ENCODE measurements around the gene KLRC1.
"Not testable (repeated sequence)": the region's sequence is repeated elsewhere in the genome, so short reads cannot be mapped to it uniquely, and the experiment has no call there.

The KLRC1 gene

DNA sequence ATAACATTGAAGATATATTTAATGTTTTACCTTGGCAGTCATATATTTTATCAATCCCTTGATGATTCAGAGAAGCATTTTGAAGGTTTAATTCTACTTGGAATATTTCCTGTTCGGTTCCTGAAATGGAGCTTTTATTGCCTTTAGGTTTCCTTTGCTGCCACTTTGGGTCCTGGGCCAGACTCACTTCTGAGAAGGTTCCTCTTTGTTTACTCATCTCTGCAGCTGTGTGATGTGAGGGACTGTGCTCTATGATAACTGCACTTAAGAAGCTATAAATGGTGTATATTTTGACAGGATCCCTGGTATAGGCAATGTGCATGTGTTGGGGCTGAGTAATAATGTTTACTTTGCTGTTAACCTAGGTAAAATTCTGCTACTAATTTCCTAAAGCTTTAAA, 32.8 kb downstream of the KLRC1 start, which contains the start of gene KLRC3:
Gene KLRC3 (minus strand): TSS at position 262 of the 400 bp plus-strand sequence. CDS start 45 bp downstream, at position 217.
- not testable (repeated sequence) for DNase-seq

DNA sequence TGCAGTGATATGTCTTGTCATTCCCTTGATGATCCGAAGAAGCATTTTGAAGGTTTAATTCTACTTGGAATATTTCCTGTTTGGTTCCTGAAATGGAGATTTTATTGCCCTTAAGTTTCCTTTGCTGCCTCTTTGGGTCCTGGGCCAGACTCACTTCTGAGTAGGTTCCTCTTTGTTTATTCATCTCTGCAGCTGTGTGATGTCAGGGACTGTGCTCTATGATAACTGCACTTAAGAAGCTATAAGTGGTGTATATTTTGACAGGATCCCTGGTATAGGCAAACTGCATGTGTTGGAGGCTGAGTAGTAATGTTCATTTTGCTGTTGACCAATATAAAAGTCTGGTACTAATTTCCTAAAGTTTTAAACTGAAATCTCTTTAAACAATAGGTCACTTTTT, 43.8 kb downstream of the KLRC1 start, which contains the start of gene KLRC4:
Gene KLRC4 (minus strand): TSS at position 366 of the 400 bp plus-strand sequence. CDS start 182 bp downstream, at position 184.
- no peak for DNase-seq

DNA sequence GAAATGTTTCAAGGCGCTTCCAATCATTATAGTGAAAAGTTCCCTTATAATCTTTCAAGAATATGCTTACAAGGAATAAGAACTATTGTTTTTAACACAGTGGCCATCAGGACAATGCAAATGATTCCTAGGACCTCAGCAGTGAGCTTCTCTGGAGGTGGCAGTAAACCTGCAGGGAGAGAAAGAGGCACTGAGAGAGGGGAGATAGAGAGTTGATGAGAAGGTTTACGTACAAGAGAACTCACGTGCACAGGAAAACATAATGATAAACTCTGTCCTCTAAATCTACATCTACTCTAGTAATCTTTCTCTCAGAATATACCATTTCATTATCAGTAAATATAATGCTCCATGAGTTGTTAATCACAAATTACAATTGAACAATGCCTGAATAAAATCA, 44.3 kb downstream of the KLRC1 start:
- DNase-seq = no peak

DNA sequence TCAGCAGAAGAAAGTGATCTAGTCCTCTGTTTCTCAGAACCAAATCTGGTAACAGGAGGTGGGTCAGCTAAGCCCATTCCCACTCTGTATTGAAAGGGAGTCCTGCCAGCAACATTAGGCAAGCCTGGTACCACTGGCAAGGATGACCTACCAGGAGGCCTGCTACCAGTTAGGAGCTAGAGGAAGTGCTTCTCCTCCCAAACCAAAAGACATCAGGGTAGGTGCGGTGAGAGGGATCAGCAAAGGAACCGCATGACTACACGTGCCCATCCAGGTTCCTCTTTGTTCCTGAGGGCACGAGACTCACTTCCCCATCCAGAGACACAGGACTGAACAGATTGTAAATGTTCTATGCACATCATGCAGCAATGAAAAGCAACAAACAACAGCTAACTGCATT, 46.5 kb downstream of the KLRC1 start:
- DNase-seq = no peak

DNA sequence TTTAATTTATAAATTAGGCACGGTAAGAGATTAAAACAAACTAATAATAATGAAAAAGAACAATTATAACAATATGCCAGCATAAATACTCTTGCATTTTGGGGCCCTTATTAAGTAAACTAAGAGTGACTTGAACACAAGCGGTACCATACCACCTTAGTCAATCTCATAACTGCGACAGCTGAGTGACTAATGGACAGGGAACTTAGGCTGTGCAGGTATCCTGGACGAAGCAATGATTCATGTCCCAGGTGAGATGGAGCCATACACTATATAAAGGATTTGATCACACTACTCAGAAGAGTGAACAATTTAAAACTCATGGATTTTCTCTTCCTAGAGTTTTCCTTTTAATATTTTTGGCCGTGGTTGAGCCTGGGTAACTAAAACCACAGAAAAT, 47.9 kb downstream of the KLRC1 start:
- DNase-seq = no peak

DNA sequence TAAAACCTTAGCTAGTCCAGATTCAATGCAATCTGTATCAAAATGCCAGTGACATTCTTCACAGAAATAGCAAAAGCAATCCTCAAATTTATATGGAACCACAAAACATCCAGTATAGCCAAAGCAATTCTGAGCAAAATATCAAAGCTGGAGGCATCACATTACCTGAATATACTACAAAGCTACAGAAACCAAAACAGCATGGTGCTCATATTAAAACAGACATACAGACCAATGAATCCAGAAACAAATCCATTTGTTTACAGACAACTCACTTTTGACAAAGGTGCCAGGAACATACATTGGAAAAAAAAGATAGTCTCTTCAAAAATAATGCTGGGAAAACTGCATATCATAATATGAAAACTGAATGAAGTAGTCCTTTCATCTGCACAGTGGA, 48.4 kb downstream of the KLRC1 start:
- DNase-seq = no peak

DNA sequence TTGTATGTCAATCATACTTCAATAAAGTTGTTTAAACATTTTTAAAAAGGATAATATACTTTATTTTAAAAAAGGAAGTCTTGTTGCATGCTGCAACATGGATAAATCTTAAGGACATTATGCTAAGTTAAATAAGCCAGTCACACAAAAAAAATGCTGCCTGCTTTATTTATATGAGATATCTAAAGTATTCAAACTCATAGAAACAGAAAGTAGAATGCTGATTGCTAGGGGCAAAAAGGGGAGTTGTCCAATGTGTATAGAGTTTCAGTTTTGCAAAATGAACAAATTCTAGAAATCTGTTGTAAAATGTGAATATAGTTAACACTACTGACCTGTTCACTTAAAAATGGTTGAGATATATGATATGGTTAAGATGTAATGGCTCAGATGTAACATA, 52.3 kb downstream of the KLRC1 start:
- no peak for DNase-seq

DNA sequence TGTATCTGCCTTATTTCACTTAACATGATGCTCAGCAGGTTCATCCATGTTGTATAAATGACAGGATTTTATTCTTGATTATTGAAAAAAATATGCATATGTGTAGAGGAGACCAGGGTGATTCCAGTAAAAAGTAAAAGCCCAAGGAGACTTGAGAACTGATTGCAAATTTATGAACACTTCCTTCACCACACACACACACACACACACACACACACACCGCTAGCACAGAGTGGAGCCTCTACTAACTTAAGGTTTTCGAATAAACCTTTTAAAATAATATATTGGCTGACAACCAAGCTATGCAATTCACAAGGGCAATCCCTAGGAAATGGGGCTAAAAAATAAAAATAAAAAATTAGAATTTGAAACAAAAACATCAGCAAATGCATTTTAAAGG, 55.0 kb downstream of the KLRC1 start:
- DNase-seq = no peak

DNA sequence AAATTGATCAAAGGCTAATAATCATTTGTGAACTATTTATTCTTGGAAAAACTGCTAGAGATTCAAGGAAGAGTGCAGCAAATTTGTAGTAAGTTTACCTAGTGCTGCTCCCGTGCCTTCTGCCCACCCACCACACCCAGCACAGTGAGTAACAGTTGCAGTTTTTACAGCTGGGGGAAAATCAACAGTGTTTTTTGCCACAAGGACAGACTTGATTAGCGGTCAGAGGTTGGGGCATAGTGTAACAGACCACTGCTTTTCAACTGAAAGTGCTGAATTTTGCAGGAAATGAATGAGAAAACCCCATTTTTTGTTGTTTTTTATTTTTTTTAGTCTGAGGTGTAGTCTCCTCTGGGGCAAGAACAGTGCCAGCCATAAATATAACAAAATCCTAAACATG, 55.9 kb downstream of the KLRC1 start:
- no peak for DNase-seq

DNA sequence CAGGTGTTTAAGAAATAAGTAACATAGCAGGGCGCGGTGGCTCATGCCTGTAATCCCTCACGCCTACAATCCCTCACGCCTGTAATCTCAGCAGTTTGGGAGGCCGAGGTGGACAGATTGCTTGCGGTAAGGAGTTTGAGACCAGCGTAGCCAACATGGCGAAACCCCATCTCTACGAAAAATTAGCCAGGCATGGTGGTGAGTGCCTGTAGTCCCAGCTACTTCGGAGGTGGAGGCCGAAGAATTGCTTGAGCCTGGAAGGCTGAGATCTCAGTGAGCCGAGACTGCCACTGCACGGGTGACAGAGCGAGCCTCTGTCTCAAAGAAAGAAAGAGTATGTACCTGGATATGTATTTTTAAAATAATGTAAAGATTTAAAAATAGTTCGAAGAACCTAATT, 57.0 kb downstream of the KLRC1 start:
- not testable (repeated sequence) for DNase-seq

Measured in activated T-cell treated with anti-CD3 and anti-CD28 coated beads, Interleukin-2, amount 50 U/mL, for 48 hours (primary cell).